Measurements from ENCODE around the gene VPS25. TPM values are rescaled to one million over a fixed set of nuclear protein-coding genes. Genes with fewer than 3 reads are reported as not detected.

The VPS25 gene
- total RNA-seq, 1 experiment from 2014 or later = 84.4 TPM

DNA sequence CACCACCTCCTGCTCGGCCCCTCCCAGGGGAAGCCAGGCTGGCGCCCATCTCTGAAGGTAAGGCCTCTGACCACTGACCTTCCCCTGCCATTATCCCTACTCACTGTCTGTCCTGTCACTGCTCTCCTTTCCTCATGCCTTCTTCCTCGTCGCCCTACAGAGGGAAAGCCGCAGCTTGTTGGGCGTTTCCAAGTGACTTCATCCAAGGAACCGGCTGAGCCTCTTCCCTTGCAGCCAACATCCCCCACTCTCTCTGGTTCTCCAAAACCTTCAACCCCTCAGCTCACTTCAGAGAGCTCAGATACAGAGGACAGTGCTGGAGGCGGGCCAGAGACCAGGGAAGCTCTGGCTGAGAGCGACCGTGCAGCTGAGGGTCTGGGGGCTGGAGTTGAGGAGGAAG lies 22.2 kb downstream of the VPS25 start:
- no peak for DNase-seq (ENCODE audit: low spot score)

DNA sequence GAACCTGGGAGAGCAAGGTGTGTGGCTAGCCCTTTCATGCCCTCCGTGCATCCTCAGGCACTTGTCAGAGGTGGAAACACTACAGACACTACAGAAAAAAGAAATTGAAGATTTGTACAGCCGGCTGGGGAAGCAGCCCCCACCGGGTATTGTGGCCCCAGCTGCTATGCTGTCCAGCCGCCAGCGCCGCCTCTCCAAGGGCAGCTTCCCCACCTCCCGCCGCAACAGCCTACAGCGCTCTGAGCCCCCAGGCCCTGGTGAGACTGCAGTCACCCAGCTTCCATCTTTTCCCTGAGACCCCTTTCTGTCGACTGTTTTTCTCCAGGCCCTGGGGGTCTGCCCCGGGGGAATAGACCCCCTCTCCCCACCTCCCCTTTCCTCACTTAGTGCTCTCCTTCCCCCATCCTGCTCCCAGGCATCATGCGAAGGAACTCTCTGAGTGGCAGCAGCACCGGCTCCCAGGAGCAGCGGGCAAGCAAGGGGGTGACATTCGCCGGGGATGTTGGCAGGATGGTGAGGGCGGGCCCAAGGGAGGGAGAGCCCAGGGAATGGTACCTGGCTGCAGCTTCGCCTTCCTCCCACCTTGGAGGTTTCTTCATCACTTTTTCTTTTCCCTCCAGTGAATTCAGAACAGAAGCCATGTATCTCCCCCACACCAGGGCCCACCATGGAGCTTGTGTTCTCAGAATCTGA lies 23.0 kb downstream of the VPS25 start:
- no peak for DNase-seq (ENCODE audit: low spot score)

DNA sequence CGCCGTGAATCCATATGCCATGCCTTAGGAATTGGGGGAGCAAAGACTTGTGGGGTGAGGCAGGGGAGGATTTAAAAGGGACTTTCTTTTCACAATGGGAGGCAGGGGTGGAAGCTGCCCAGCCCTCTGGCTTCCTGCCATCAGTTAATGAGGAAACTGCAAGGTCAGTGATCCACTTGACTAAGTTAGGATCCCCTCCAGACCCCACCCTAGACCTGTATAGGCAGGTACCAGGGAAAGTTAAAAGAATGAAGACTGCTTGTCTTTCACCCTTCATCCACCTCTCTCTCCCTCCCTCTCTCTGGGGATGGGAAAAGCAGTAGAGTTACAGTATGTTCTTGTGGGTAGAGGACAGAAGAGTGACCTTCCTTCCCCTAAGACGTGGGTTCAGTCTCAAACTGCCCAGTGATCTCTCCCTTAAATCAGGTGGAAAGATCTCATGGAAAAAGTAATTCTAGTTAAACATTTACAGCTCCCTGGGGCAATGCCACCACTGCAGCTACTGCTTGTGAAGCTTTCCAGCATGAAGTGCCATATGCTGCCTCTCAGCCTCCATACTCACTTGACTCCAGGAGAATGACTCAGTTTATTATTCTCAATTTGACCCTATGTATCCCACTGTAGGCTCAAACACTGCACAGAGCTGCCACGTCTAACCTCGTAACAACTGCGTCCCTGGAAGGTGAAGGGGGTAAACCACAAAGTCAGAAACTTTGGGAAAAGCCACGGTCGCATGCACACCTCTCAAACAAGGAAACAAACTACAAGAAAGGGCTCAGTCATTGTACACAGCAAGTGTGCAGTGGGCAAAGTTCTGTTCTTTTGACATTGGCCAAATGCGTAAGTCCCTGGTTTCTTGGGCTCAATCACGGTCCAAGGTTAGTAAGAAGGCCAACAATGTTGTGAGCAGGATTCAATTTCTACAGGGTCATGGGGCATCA lies 24.1 kb downstream of the VPS25 start:
- DNase-seq (ENCODE audit: low spot score) = peak; percentile 27

DNA sequence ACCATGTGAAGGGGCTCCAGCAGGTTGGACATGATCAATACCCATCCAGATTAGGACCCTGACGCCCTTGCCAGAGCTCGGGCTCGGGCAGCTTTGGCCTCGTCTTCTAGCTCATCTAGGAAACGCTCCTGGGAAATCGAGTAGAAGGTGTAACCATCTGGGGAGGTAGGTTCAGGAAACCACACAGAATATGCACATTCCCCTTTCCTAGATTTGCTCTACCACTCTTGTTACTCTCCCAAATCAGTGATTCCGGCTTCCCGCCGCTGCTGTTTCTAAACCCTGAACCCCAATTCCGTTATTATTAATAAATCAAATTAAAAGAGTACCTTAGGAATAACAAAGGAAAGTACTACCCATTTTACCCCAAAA lies 24.7 kb downstream of the VPS25 start:
- DNase-seq (ENCODE audit: low spot score) = no peak

DNA sequence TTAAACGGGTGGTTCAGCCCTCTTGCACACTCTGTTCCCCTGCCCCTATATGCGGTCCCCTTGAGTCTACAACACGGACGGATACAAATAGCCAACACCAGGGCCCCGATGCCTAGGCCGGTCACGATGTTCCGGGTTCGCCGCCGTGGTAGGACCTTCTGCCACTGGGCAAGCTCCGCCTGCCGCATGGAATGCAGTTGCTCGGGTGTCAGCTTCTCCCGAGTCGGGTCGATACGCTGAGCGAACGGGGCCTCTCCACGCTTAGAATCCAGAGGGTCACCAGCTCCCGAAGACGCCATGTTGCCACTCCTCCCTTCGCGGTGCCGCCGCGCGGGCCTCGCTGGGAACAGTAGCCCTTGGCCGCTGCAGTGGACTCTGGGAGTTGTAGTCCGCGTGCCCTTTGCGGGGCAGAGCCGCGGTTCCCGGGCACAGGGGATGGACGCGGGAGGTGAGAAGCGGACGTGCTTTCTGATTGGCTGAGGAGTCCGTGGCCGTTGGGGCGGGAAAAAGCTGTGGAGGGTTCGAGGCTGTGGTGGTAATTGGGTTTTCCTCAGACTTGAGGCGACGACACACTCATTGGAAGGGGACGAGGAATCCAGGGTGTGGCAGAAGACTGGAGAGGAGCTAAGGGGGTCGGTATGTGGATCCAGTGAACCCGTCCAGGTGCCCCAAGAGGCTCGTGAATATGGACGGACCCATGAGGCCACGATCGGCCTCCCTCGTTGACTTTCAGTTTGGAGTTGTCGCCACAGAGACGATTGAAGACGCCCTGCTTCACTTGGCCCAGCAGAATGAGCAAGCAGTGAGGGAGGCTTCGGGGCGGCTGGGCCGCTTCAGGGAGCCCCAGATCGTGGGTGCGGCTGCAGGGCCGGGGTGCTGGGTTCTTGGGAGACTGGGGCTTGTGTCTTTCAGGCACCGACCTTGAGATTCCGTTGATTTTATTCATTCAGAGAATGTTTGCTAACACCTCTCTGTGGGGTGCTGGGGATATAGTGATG lies 25.4 kb downstream of the VPS25 start, which contains the start of the genes CNTD1 and COA3:
Gene CNTD1 (plus strand): TSS at position 479 of the 998 bp plus-strand sequence. CDS start 207 bp downstream, at position 686.
Gene COA3 (minus strand): TSS at position 322 of the 998 bp plus-strand sequence. CDS start 23 bp downstream, at position 299.
- peak; percentile 90 for DNase-seq (ENCODE audit: low spot score)

DNA sequence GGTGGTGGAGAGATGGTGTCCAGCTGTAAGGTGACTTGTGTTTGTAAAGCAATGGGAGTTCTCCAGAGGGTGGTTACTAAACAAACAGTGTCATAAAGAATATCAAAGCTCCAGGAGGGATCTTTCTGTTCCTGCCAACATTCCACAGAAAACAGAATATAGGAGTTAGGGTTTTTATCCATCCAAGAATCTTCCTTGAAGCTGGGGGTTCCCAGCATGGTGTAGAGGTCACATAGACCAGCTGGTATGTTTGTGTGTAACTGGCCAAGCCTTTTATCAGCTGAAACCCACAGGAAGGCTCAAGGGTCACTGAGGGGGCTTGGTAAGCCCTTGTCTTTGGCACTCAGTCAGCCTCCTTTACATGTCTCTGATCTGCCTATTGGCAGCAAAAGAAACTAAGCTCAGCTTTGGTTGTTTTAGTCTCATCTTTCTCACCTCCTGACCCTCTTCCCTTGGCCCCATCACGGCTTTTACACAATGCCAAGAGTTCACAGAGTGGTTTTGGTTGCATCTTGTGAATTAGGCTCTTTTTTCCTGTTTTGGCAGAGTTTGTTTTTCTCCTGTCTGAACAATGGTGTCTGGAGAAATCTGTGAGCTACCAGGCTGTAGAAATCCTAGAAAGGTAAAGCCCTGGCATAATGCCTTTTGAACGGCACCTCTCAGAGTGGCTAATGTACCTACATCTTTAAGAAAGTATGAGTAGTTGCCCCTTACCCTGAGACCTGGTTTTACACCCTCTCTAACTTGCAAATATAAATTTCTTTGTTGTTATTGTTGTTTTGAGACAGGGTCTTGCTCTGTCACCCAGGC lies 30.0 kb downstream of the VPS25 start:
- DNase-seq (ENCODE audit: low spot score) = no peak

DNA sequence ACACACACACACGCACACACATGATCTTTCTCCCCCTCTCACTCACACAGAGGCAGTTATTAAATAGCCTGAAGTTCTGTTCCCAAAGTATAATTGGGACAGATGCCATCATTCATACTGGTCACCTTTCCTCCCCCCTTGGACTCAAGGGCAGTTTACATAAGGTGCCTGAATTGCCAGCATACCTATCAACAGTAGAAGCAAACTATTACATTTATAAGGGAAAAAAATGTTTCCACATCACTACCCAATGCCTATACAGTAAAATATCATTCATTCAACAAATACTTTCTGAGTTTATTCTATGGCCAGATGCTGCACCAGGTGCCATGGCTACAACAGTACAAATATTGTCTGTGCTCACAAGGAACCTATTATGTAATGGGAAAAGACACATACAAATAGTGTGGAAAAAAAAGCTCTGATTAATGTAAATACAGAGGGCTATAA lies 31.7 kb downstream of the VPS25 start:
- peak; percentile 54 for DNase-seq (ENCODE audit: low spot score)

DNA sequence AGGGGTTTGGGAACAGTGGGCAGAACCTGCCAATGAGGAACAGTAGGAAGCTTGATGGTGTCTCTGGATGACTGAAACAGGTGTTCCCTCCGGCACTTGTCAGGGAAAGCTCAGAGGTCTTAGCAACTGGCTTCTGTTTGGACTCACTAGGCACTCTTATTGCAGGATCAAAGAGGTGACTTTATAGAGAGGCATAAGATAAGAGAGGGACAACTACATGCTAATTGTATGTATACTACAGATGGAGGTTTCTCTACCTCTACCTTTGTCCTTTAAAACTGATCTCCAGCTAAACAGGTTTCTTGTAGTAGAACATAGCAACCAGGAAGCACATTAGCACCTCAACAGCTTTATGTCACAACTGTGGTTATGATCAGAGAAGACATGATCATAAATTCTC lies 33.0 kb downstream of the VPS25 start:
- DNase-seq (ENCODE audit: low spot score) = peak; percentile 23

DNA sequence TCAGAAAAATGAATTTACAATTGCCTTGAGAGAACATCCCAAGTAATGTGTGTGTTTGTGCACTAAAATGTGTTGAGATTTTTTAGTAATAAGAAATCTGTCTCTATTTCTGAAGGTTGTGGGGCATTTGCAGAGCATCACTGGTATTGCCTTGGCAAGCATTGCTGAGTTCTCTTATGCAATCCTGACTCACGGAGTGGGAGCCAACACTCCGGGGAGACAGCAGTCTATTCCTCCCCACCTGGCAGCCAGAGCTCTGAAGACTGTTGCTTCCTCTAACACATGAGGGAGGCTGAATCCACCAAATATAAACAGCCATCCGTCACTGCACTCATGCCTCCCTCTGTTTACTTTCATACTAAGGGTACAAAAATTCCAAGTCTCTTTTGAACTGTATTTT lies 36.0 kb downstream of the VPS25 start:
- DNase-seq (ENCODE audit: low spot score) = no peak

DNA sequence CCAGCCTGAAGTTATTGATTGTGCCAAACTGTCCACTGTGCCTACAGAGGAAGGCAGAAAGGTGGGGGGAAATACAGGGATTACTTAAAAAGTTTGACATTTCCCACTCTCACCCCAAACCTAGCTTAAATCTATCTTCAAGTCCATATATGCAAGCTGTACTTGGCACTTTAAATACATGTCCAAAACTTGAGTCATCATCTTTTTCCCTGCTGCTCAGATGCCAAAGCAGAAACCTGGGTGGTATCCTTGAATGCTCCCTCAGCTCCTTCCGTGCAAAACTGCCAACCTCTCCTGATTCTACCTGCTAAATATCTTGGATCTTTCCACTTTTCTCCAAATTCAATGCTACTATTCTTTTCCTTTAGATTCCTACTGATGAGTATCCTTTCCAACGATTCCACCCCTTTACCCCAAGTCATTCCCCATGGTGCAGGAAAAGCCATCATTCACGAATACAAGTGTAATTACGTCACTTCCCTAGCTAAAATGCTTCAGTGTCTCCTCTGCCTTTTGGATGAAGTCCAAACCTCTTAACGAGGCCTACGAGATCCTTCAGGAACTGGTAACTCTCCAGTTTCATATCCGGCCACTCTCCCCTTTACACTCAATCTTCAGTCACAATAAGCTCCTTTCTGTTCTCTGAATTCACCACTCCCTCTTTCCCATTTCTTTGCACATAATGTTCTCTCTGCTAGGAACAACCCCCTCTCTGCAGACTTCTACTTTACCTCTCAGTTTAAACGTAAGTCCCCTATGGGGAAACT lies 41.6 kb downstream of the VPS25 start:
- DNase-seq (ENCODE audit: low spot score) = no peak

DNA sequence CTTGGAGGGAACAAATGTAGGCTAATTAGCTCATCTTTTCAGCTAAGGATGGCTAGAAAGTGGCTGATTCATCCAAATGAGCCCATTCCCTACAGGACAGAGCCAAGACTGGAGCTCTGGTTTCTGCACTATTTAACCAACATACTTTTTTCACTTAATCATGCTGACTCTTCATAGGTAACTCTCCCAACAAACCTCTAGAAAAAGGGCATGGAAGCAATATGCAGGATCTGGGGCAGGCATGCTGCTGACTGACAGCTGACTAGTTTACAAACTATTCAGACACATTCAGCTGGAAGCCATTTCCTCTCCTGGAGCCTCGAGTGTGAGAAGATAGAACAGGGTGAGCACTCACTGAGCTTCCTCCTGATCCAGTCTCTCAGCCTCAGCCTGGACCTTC lies 44.6 kb downstream of the VPS25 start:
- DNase-seq (ENCODE audit: low spot score) = no peak

DNA sequence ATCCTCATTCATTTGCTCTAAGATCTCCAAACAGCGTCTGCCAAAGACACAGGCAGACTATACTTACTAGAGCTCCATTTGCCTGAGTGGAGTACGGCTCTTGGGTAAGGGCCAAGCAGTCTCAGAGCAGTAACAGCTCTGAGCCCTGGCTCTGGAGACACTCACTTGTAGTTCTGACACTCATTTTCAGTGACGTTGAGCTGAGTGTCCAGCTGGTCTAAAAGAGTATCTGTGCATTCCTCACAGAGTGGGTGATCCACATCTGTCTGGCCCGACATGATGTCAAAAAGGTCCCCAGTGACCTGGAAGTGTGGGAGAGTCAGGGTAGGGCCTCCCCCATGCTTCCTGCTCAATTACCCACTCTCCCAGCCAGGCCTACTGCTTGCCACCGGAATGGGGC lies 45.1 kb downstream of the VPS25 start:
- DNase-seq (ENCODE audit: low spot score) = no peak

DNA sequence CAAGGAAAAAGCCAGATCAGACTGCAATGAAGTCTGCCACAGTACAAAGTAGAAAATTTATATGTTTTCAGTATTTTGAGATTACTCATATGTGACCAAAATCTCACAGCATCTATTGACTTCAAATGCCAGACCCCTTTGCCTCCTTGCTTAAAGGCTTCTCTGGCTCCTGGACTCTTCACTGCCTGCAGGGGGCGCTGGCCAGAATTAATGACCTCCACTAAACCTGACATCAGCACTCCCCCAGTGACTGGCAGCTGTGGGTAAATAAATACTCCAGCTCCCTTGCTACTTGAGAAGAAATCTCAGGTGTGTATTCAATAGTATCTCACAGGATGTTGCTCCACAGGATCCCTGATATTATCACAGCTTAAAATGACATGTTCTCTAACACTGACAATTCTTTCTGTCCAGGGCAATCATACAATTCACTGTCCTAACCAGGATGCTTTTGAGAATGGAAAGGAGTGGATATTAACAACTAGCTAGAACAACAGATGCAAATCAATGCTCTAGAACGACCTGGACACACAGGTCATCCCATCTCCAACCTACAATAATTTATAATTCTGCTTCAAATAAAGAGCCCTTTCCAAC lies 46.8 kb downstream of the VPS25 start:
- peak; percentile 78 for DNase-seq (ENCODE audit: low spot score)

DNA sequence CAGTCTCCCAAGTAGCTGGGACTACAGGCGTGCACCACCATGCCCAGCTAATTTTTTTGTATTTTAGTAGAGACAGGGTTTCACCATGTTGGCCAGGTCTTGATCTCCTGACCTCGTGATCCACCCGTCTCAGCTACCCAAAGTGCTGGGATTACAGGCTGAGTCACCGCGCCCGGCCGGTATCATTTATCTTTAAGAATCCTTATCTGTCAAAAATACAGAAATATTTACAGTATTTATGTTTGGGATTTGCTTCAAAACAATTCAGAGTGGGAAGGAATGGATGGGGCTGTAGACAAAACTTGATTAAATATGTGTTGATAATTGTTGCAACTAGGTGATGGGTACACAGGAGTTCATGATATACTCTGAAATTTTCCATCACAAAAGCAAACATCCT lies 47.9 kb downstream of the VPS25 start:
- no peak for DNase-seq (ENCODE audit: low spot score)

DNA sequence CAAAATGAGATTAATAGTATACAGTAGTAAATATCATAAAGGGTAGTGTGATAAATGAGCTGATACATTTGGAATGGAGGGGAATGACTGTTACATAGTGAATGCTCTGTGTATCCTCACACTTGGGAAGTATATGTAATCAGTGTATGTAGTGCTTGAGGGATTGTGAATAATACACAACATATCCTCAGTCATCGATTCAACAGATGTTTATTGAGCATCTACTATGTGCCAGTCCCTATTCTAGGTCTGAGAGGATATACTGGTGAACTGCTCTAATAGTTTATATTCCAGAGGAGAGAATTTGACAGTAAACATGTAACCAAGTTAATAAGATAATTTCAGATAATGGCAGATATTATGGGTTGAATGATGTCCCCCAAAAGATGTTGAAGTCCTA lies 54.2 kb downstream of the VPS25 start:
- DNase-seq (ENCODE audit: low spot score) = no peak

All from HT-29 (cell line).